Stimulated activated CD4-positive, alpha-beta T cell treated with anti-CD3 and anti-CD28 coated beads, Interleukin-1b, Interleukin-23, amount 100 ng/mL, for 24 hours (primary cell): ENCODE data around the gene GNAS.

Experiments
- DNase-seq, 4 experiments: peaks; one replicate each; pipeline ENCODE4 v3.0.0-alpha.2; 2020; ENCODE audit warnings: low read depth in 4 of 4, low spot score in 1 of 4

The GNAS gene

DNA sequence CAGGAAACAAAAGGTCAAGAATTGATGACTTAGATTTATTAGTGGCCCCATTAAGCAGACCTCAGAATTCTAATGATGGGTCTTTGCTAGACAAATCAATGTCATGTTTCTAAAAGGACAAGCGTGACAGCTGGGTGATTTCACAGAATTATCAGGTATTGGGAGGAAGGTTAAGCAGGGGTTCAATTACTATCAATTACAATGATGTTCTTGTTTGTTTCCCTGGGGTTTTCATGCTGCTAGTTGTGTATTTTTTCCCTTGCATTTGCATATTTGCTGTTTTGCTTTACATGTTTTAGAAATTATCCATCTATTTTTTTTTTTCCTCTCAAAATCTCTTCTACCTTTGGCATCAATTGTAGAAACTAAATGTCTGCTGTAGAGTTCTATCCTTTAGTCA, 27.9 kb downstream of the GNAS start:
- no peak for DNase-seq

GRCh38 chr20:58880994-58881752, 28.7 kb downstream of the GNAS start:
- no peak for DNase-seq

- DNase-seq, result no peak
Measured at GRCh38 chr20:58882704-58883089, 30.2 kb downstream of the GNAS start.

- DNase-seq, result no peak
Measured at GRCh38 chr20:58883241-58883691, 30.8 kb downstream of the GNAS start.

DNA sequence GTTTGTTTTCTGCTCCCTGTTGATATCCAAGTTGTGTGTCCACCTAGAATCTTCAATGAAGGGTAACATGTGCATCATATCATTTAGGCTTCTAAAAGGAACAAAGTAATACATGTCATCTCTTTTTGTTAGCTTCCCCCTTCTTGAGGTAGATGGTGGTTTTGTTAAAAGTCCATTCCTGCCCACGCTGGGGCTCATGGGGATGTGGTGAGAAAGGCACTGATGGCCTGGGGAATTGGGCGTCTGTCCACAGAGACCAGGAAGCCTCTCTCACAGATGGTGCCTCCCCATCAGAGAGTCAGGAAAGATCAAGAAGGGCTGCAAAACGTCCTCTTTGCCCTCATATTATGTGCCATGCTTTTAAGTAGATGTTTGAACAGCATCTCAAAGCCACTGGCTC, 32.5 kb downstream of the GNAS start:
- no peak for DNase-seq

DNA sequence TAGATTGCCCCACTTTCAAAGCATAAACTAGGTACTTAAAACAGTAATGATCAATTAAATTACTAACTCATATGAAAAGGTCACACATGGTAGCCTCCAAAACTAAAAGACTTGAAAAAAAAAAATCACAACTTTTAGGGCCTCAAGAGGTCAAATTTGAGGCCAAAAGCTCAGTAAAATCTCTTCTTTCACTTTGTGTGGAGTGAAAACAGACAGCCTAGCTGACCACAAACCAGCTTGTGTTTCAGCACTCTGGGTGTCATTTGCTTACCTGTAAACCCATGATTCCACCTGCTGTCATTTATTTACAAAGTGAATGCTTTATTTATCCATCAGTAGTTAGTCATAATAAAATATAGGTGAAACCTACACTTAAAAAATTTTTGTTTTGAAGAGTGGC, 34.0 kb downstream of the GNAS start:
- no peak for DNase-seq

GRCh38 chr20:58888103-58888502, 35.6 kb downstream of the GNAS start:
- DNase-seq, result no peak

DNA sequence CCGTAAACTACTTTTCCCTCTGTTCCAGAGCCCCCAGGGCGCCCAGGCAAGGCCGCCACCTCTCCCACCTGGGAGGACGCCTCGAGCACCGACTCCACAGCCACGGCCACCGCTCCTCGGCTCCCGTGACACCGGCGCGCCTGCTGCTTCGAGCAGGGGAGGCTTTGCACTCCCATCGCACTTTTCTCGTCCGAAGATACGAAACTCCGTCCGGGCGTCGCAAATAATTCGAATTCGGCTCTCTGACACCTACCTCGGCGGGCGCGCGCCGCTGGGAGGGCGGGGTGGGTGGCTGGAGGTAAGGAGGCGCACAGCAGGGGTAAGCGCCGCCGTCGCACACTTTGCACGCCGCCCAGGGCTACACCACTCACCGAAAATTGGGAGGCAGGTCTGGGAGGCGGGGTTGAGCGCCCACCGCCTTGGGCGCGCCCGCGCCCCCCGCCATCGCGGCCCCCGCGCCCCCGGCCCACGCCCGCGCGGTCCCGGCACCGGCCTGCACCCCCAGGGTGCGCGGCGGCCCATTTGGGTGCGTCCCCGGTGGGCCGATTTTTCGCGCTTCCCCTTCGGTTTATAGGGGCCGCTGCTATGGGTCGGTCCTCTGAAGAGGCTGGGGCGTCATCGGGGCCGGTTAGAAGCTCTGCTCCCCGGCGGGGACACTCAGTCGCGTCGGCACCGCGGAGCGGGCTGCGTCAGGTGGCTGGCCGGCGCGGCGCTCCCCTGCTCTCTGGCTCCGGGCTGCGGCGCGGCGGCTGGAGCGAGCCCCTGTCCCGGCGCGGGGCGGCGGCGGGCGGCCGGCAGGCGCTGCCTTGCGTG, 36.2 kb downstream of the GNAS start:
- peak; percentile 52 to 74 (median 63) for DNase-seq

- no peak for DNase-seq
Measured at GRCh38 chr20:58889334-58889760, 36.8 kb downstream of the GNAS start.

GRCh38 chr20:58889798-58890517, 37.4 kb downstream of the GNAS start:
- DNase-seq, result no peak

DNA sequence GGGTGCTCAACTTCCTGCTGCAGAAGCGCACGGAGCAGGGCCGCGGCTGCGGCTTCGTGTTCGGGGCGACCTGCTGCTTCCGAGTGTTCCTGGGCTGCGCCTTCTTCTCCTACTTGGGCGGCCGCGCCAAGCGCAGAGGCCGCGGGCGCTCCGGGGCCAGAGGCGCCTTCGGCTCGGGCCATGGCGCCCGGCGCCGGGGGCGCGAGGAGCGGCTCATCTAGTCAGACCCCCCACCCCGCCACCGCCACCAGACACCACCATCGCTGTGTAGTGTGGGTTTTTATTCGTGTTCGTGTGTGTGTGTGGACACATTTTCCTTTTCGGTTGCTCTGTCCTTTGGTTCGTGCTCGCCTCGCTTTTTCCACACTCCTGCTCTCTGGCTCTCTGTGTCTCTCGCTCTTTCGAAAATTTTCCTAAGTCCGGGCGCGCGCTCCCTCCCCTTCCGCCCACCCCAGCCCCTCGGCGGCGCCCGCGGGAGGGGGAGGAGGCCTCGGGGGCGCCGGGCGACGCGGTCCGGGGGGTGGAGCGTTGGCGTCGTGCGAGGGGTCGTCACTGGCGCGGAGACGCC, 38.1 kb downstream of the GNAS start:
- DNase-seq, result peak in 3 of 4 experiments; percentile 20 to 57 (median 29)

- DNase-seq, result peak in 3 of 4 experiments; percentile 30 to 69 (median 63)
Measured at GRCh38 chr20:58891086-58891717, 38.7 kb downstream of the GNAS start.

DNA sequence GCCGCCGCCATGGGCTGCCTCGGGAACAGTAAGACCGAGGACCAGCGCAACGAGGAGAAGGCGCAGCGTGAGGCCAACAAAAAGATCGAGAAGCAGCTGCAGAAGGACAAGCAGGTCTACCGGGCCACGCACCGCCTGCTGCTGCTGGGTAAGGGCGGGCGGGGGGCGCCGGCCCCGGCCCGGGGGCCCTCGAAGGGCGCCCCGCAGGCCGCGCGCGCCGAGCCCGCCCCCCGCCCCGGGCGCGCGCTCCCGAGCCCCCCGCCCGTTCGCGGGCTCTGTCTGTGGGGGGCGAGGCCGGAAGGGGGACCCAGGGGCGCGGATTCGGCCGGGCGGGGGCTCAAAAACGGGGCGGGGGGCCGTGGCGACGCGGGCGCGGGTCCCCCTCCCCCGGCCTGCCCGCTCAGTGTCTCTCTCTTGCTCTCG, 39.2 kb downstream of the GNAS start:
- no peak for DNase-seq

- peak in 3 of 4 experiments; percentile 48 to 77 (median 62) for DNase-seq
Measured at GRCh38 chr20:58892141-58892931, 39.8 kb downstream of the GNAS start.

DNA sequence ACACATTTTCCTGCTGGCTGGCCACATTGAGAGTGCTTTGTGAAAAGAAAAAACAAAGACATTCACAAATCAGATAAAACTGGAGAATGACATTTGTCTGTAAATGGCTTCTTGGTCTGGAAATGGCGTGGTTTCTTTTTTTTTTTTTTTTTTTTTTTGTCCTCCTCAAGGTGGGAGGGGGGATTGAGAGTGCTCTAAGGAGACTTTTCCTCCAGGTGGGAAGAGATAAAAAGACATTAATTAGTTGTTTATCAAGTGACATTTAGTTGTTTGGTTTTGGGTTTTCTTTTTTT, 40.4 kb downstream of the GNAS start:
- DNase-seq, result no peak

DNA sequence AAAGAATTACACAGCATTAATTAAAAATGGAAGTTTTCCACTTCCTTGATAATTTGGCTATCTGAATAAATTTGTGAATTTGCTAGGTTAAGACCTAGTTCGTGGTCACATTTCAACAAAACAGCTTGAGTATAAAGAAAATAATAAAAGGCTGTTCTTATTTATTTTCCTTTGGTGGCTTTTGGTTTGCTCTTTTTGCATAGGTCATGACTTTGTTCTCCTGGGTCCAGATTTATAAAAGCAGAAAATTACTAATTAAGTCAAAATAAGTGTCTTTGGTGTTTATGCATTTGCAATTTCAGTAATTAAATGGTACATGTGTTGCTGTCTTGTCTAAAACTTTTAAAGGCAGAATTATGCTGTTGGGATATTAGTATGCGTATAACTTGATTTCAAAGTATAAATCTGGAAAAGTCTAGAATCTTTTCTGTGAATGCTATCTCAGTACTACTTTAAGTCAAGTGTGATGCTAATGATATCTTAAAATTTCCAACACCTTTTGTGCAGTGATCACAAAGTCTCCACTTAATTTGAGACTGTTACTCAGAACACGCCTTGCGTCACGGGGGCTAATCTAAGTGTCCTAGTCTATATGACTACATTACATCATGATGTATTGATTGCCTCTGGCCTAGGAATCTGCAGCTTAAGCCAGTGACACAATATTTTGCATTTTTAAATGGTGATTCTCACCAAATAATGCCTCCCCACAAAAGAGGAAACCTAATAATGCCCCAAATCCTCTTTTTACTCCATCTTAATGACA, 41.0 kb downstream of the GNAS start:
- peak in 1 of 4 experiments; percentile 44 for DNase-seq

GRCh38 chr20:58894652-58895447, 42.3 kb downstream of the GNAS start:
- no peak for DNase-seq

GRCh38 chr20:58895448-58896180, 43.1 kb downstream of the GNAS start:
- no peak for DNase-seq
